Nephron progenitor cell (in vitro differentiated cells): ENCODE measurements around the gene CT45A9.
"Not testable (repeated sequence)": the region's sequence is repeated elsewhere in the genome, so short reads cannot be mapped to it uniquely, and the experiment has no call there.

ENCODE experiments used
- DNase-seq: peaks from one replicate; pipeline ENCODE4 v3.0.0; 2021
- H3K27ac Mint-ChIP-seq: 2 replicates; pipeline ENCODE4 v1.8.0; 2021; ENCODE audit warnings: mild to moderate bottlenecking, moderate library complexity, mixed read lengths
- H3K27me3 Mint-ChIP-seq: 2 replicates; pipeline ENCODE4 v1.8.0; 2021; ENCODE audit warnings: mild to moderate bottlenecking, low read depth, mixed read lengths; ENCODE audit not compliant: poor library complexity
- H3K36me3 Mint-ChIP-seq: 2 replicates; pipeline ENCODE4 v1.8.0; 2021; ENCODE audit warnings: low read depth, mixed read lengths
- H3K4me1 Mint-ChIP-seq: 2 replicates; pipeline ENCODE4 v1.8.0; 2021; ENCODE audit warnings: mixed read lengths
- H3K4me3 Mint-ChIP-seq: 2 replicates; pipeline ENCODE4 v1.8.0; 2021; ENCODE audit warnings: mild to moderate bottlenecking, moderate library complexity, mixed read lengths
- H3K9me3 Mint-ChIP-seq: 2 replicates; pipeline ENCODE4 v1.8.0; 2021; ENCODE audit warnings: mild to moderate bottlenecking, moderate library complexity, mixed read lengths
- TF ChIP-seq, protein P1 (sequence below): fragments of 200-600 bp; sonication (generic); IDR thresholded peaks from 2 replicates; pipeline ENCODE4 v1.5.0; 2021; ENCODE audit warnings: antibody characterized with exemption

CT45A9 gene

GRCh38 chrX:135890087-135890585, 18.5 kb upstream of the CT45A9 start:
- no peaks in the 10 kb centered on the region for H3K4me1 Mint-ChIP-seq
- peaks cover 4% of the 10 kb centered on the region for H3K27me3 Mint-ChIP-seq
- H3K9me3 Mint-ChIP-seq = peaks cover 59% of the 10 kb centered on the region
- no peak overlapping the region for H3K27ac Mint-ChIP-seq
- H3K4me3 Mint-ChIP-seq = no peak overlapping the region
- DNase-seq = no peak
- TF ChIP-seq, protein P1, sequence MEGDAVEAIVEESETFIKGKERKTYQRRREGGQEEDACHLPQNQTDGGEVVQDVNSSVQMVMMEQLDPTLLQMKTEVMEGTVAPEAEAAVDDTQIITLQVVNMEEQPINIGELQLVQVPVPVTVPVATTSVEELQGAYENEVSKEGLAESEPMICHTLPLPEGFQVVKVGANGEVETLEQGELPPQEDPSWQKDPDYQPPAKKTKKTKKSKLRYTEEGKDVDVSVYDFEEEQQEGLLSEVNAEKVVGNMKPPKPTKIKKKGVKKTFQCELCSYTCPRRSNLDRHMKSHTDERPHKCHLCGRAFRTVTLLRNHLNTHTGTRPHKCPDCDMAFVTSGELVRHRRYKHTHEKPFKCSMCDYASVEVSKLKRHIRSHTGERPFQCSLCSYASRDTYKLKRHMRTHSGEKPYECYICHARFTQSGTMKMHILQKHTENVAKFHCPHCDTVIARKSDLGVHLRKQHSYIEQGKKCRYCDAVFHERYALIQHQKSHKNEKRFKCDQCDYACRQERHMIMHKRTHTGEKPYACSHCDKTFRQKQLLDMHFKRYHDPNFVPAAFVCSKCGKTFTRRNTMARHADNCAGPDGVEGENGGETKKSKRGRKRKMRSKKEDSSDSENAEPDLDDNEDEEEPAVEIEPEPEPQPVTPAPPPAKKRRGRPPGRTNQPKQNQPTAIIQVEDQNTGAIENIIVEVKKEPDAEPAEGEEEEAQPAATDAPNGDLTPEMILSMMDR = no peak
- peaks cover 6% of the 10 kb centered on the region for H3K36me3 Mint-ChIP-seq

- not testable (repeated sequence) for H3K27me3 Mint-ChIP-seq
Measured at GRCh38 chrX:135888976-135889375, 17.4 kb upstream of the CT45A9 start.

DNA sequence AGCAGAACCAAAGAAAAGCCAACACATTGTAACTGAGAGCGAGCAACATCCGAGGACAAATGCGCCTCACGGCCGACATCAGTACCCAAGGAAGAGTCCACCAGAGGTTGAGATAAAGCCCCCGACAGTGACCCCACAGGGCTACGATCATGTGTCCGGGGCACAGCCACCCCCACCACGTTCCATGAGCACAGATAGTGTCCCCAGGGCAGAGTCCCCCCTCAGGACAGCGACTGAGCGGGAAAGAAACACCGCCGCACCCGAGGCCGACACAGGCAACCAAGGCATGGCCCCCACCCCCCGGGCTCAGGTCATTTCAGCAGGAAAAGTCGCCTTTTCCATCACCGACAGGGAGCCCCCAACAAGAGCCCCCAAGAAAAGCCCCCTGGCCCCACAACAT, 16.6 kb upstream of the CT45A9 start:
- not testable (repeated sequence) for H3K4me3 Mint-ChIP-seq, H3K27me3 Mint-ChIP-seq, DNase-seq, H3K27ac Mint-ChIP-seq, H3K36me3 Mint-ChIP-seq, H3K4me1 Mint-ChIP-seq
- H3K9me3 Mint-ChIP-seq = peaks cover 44% of the 10 kb centered on the region

More at GRCh38 chrX:135888976-135889375, 17.4 kb upstream of the CT45A9 start:
- not testable (repeated sequence) for DNase-seq, H3K4me3 Mint-ChIP-seq, H3K4me1 Mint-ChIP-seq, H3K27ac Mint-ChIP-seq, H3K36me3 Mint-ChIP-seq
- peaks cover 49% of the 10 kb centered on the region for H3K9me3 Mint-ChIP-seq

DNA sequence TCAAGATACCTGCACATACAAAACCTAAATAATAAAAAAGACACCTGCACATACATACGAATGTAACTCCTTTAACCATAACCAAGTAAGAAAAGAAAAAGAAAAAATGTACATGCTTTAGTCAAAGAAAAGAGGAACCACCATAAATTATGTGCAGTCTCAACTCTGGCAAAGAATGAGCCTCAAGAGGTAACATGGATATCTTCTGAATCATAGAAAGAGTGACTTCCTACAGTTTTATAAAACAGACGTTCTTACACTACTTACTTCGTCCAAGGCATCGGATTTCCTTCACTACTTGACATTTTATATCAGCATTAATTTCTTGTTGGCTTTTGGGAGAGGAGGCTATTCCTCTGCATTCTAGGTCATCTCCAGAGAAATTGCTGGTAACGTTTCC, 11.1 kb upstream of the CT45A9 start:
- not testable (repeated sequence) for H3K36me3 Mint-ChIP-seq, H3K27ac Mint-ChIP-seq, H3K4me1 Mint-ChIP-seq, H3K27me3 Mint-ChIP-seq, H3K4me3 Mint-ChIP-seq, DNase-seq
- H3K9me3 Mint-ChIP-seq = peaks cover 11% of the 10 kb centered on the region

GRCh38 chrX:135854438-135854837, 17.2 kb downstream of the CT45A9 start, which contains the start of gene CT45A8:
Gene CT45A8 (minus strand): TSS chrX:135854538. CDS start chrX:135850783, 3,755 bp downstream.
- not testable (repeated sequence) for DNase-seq, H3K4me1 Mint-ChIP-seq, H3K27ac Mint-ChIP-seq, H3K9me3 Mint-ChIP-seq, H3K27me3 Mint-ChIP-seq, H3K36me3 Mint-ChIP-seq, H3K4me3 Mint-ChIP-seq

DNA sequence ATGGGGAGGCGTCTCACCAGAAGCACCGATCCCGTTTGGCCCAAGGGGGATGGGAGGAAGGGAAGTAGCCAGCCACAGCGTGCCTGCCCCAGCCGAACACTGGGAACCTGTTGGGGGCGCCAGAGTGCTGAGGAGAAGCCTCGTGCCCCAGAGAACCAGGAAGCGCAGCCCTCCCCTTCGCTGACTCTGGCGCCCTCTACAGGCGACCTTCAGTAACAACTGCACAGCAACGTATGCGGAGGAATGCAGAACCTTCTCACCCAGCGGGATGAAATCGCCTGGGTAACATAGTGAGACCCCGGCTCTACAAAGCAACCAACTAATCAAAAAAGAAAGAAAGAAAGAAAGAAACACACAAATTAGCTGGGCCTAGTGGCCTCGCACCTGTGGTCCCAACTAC, 34.4 kb downstream of the CT45A9 start, which contains the start of gene CT45A7:
CT45A7 (minus strand) TSS at position 101 of the 400 bp plus-strand sequence. CDS start 3,747 bp downstream, outside the sequence.
- DNase-seq, H3K27ac Mint-ChIP-seq, H3K9me3 Mint-ChIP-seq, H3K36me3 Mint-ChIP-seq, H3K4me3 Mint-ChIP-seq, H3K27me3 Mint-ChIP-seq, H3K4me1 Mint-ChIP-seq: not testable (repeated sequence)

DNA sequence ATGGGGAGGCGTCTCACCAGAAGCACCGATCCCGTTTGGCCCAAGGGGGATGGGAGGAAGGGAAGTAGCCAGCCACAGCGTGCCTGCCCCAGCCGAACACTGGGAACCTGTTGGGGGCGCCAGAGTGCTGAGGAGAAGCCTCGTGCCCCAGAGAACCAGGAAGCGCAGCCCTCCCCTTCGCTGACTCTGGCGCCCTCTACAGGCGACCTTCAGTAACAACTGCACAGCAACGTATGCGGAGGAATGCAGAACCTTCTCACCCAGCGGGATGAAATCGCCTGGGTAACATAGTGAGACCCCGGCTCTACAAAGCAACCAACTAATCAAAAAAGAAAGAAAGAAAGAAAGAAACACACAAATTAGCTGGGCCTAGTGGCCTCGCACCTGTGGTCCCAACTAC, 51.7 kb downstream of the CT45A9 start, which contains the start of gene CT45A2:
CT45A2 (minus strand) TSS at position 101 of the 400 bp plus-strand sequence. CDS start 3,747 bp downstream, outside the sequence.
- not testable (repeated sequence) for H3K27ac Mint-ChIP-seq, H3K4me1 Mint-ChIP-seq, DNase-seq, H3K27me3 Mint-ChIP-seq, H3K4me3 Mint-ChIP-seq, H3K36me3 Mint-ChIP-seq, H3K9me3 Mint-ChIP-seq
